ENCODE measurements around the gene FBLN5. TPM values are rescaled to one million over a fixed set of nuclear protein-coding genes. Genes with fewer than 3 reads are reported as not detected.

FBLN5 gene
- total and polyA plus RNA-seq, 2 donors (not counting 3 experiments of a cell fraction or from before 2014, with no cell fraction given): 27.6 to 33.1 TPM

GRCh38 chr14:91861091-91861490, 86.4 kb downstream of the FBLN5 start:
- Histone ChIP-seq H3K9me3 (replicated peaks; ENCODE audit: control insufficient read depth, insufficient read depth, low read length) (no peaks in the 10 kb centered on the region), H3K4me2 (ENCODE audit: insufficient read depth, low read length) (no peak overlapping the region), H4K20me1 (replicated peaks; ENCODE audit: control insufficient read depth, extremely low read depth, insufficient read depth, low read length) (no peaks in the 10 kb centered on the region), H3K79me2 (ENCODE audit: control insufficient read depth, insufficient read depth, low read length) (no peaks in the 10 kb centered on the region), H3K9me1 (replicated peaks; ENCODE audit: control insufficient read depth, extremely low read depth, insufficient read depth, low read length) (no peaks in the 10 kb centered on the region), H3K9ac (replicated peaks; ENCODE audit: extremely low read depth, insufficient read depth, low read length) (no peak overlapping the region), H3K27me3 (ENCODE audit: control insufficient read depth in 2 of 2, insufficient read depth in 2 of 2, low read length in 2 of 2) (no peaks in the 10 kb centered on the region), H3K27ac (ENCODE audit: insufficient read depth, low read depth, low read length) (no peak overlapping the region), H2AFZ (ENCODE audit: low read depth, low read length) (no peak overlapping the region), H3K36me3 (ENCODE audit: control insufficient read depth in 2 of 2, extremely low read depth in 1 of 2, insufficient read depth in 2 of 2, low read length in 2 of 2) (no peaks in the 10 kb centered on the region), H3K4me1 (ENCODE audit: control insufficient read depth, extremely low read depth, insufficient read depth, low read length) (no peaks in the 10 kb centered on the region), H3K4me3 (replicated peaks in 1 of 3; ENCODE audit: insufficient read depth in 1 of 3, low read depth in 1 of 3, low read length in 3 of 3) (no peak overlapping the region)
- TF ChIP-seq POLR2A (IDR thresholded peaks at IDR 0.05; ENCODE audit: low read depth, low read length) (no peak), POLR2AphosphoS5 (IDR thresholded peaks at IDR 0.05; ENCODE audit: insufficient read depth, low read depth, low read length) (no peak), MYC (IDR thresholded peaks at IDR 0.05; ENCODE audit: low read depth, low read length) (no peak), JUN (IDR thresholded peaks at IDR 0.05; ENCODE audit: borderline replicate concordance, insufficient read depth, insufficient read length, low read depth) (no peak), FOS (IDR thresholded peaks at IDR 0.05; ENCODE audit: borderline replicate concordance, insufficient read depth, low read length) (no peak), GATA2 (IDR thresholded peaks at IDR 0.05; ENCODE audit: insufficient read depth, insufficient read length, low read depth, low read length) (no peak), CTCF (IDR thresholded peaks at IDR 0.05; ENCODE audit: extremely low read depth in 1 of 2, insufficient read depth in 1 of 2, low read depth in 1 of 2, low read length in 2 of 2) (no peak), MAX (IDR thresholded peaks at IDR 0.05; ENCODE audit: insufficient read depth, insufficient read length) (no peak), EZH2 (IDR thresholded peaks at IDR 0.05; ENCODE audit: borderline replicate concordance, low read depth, low read length, severe bottlenecking) (no peak)
- FAIRE-seq: no peak
- intact Hi-C loops (cut with micrococcal nuclease) (no loop called here), dilution Hi-C loops (cut with MboI; ENCODE audit: extremely low pct_ligation_motif_present, low sequenced_read_pairs) (no loop called here)
- POLR2A ChIA-PET: no interaction called here
- CTCF ChIA-PET: interaction anchor here (1.2 kb wide), 1 partner anchor 10 kb away, joined by 4 read pairs; no protein-coding TSS in a partner anchor
- no TSS peak for BruUV-seq (replicated peaks)
- no peak for DNase-seq (ENCODE audit: low read depth, low spot score)

Data from endothelial cell of umbilical vein (primary cell).